Upper lobe of right lung (tissue), 1 donor: Measurements from ENCODE around the gene NAA25. TPM values are rescaled to one million over a fixed set of nuclear protein-coding genes. Genes with fewer than 3 reads are reported as not detected.

ENCODE experiments used
- ATAC-seq: fragments of 200-7000 bp; cut with Tn5 transposase; one replicate; pipeline ENCODE4 v1.9.1; 2020; ENCODE audit warnings: mild to moderate bottlenecking, moderate library complexity
- DNase-seq: peaks from one replicate; pipeline ENCODE4 v3.0.0-alpha.2; 2020
- H3K27ac ChIP-seq: fragments of 200-600 bp; one replicate; pipeline ENCODE4 v1.8.0; 2022
- H3K27me3 ChIP-seq: fragments of 200-600 bp; one replicate; pipeline ENCODE4 v1.8.0; 2022; ENCODE audit warnings: mild to moderate bottlenecking
- H3K36me3 ChIP-seq: fragments of 200-600 bp; one replicate; pipeline ENCODE4 v1.8.0; 2022
- H3K4me1 ChIP-seq: fragments of 200-600 bp; one replicate; pipeline ENCODE4 v1.8.0; 2022
- H3K4me3 ChIP-seq: fragments of 200-600 bp; one replicate; pipeline ENCODE4 v1.8.0; 2022; ENCODE audit warnings: mild to moderate bottlenecking
- H3K9me3 ChIP-seq: fragments of 200-600 bp; one replicate; pipeline ENCODE4 v1.8.0; 2022
- CTCF ChIP-seq: fragments of 200-600 bp; IDR thresholded peaks from one replicate; pipeline ENCODE4 v1.8.0; 2022; ENCODE audit warnings: antibody characterized with exemption
- intact Hi-C: fragments of 100-400 bp; cut with DNase I; formaldehyde crosslinking; loops from one replicate; pipeline ENCODE4 v1.11.0; 2022
- total RNA-seq: library from RNA; stranded (reverse); fragmentation: NEBNext Ultra II Directional; extraction: Animal tissue kit (Norgen Biotek cat#: 25700); gene quantifications from one replicate; pipeline ENCODE4 v1.2.1, GENCODE V29; 2021
- donor health status: DM: no; HTN: yes; CAD: no; lungs with severe emphysema.

The NAA25 gene
- total RNA-seq, 1 donor from 2014 or later, result 18.8 TPM

- Histone ChIP-seq H3K4me3 (no peak overlapping the region), H3K4me1 (peaks cover 31% of the 10 kb centered on the region), H3K27ac (no peak overlapping the region), H3K36me3 (no peaks in the 10 kb centered on the region), H3K27me3 (no peaks in the 10 kb centered on the region), H3K9me3 (no peaks in the 10 kb centered on the region)
- TF ChIP-seq CTCF, result no peak
- intact Hi-C loops, result no loop called here
- DNase-seq (no peak), ATAC-seq (no peak)
Measured at GRCh38 chr12:112122823-112123690, 14.5 kb upstream of the NAA25 start.

- DNase-seq, result peak; percentile 82
- Histone ChIP-seq H3K4me1 (peaks cover 27% of the 10 kb centered on the region), H3K27ac (peak overlapping the region; percentile 47), H3K36me3 (no peaks in the 10 kb centered on the region), H3K9me3 (no peaks in the 10 kb centered on the region), H3K4me3 (no peak overlapping the region), H3K27me3 (no peaks in the 10 kb centered on the region)
- ATAC-seq, result peak; percentile 22
- intact Hi-C loops, result no loop called here
- TF ChIP-seq CTCF, result no peak
Measured at GRCh38 chr12:112121780-112122565, 13.4 kb upstream of the NAA25 start.

GRCh38 chr12:112117685-112118084 lies 9.1 kb upstream of the NAA25 start:
- Histone ChIP-seq H3K36me3 (no peaks in the 10 kb centered on the region), H3K4me1 (peaks cover 23% of the 10 kb centered on the region), H3K27ac (peak overlapping the region; percentile 69), H3K4me3 (no peak overlapping the region), H3K27me3 (no peaks in the 10 kb centered on the region), H3K9me3 (no peaks in the 10 kb centered on the region)
- intact Hi-C loops, result no loop called here
- no peak for TF ChIP-seq CTCF
- ATAC-seq (no peak), DNase-seq (no peak)

- H3K36me3 ChIP-seq, result no peaks in the 10 kb centered on the region
- DNase-seq (peak; percentile 75), ATAC-seq (peak; percentile 95)
- TF ChIP-seq CTCF, result no peak
- peak overlapping the region; percentile 69 for H3K27ac ChIP-seq
- intact Hi-C loops, result no loop called here
- no peaks in the 10 kb centered on the region for H3K9me3 ChIP-seq
- H3K4me1 ChIP-seq, result peaks cover 14% of the 10 kb centered on the region
- no peak overlapping the region for H3K4me3 ChIP-seq
- no peaks in the 10 kb centered on the region for H3K27me3 ChIP-seq
Measured at GRCh38 chr12:112116232-112117060, 7.9 kb upstream of the NAA25 start.

GRCh38 chr12:112115259-112116045 lies 6.9 kb upstream of the NAA25 start:
- Histone ChIP-seq H3K27me3 (no peaks in the 10 kb centered on the region), H3K36me3 (no peaks in the 10 kb centered on the region), H3K4me3 (no peak overlapping the region), H3K4me1 (peaks cover 14% of the 10 kb centered on the region), H3K27ac (peak overlapping the region; percentile 69), H3K9me3 (no peaks in the 10 kb centered on the region)
- no peak for TF ChIP-seq CTCF
- DNase-seq, result no peak
- intact Hi-C loops, result no loop called here
- no peak for ATAC-seq
